H1 (cell line): Measurements from ENCODE around the gene CST4.

Source experiments
- MAFK ChIP-seq: IDR thresholded peaks from 2 replicates; pipeline ENCODE4 v1.6.1; 2012; ENCODE audit warnings: low read depth, mild to moderate bottlenecking, improper control_type of control experiment, low read length
- POU5F1 ChIP-seq: IDR thresholded peaks from 2 replicates; pipeline ENCODE4 v1.6.1; 2011; ENCODE audit warnings: low read depth, mild to moderate bottlenecking, low read length, moderate library complexity

GRCh38 chr20:23636908-23637281, 51.9 kb downstream of the CST4 start:
- TF ChIP-seq POU5F1 (no peak), MAFK (no peak)
